Embryonic facial prominence (tissue), 1 donor: ENCODE measurements around the gene LGR6.

Source experiments
- DNase-seq: peaks from one replicate; pipeline ENCODE4 v3.0.0-alpha.2; 2016; ENCODE audit errors: extremely low spot score

LGR6 gene

DNA sequence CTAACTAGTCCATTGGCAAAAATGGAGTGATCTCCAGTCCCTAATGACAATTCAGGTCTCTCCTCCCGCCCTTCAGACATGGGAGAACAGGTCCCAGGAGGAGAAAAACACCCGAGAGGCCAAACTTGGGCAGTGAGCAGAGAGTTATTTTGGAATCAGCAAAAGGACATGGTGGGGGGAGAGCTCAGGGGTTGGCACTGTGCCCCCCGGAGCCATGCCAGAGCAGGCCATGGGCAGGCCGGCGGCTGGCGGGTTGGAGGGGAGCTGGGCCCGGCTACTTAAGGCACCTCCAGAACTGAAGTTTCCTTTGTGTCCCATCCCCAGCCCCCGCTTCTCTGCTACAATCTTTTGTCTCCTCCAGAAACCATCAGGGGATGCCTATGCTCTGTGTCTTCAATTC lies 7.1 kb downstream of the LGR6 start:
- DNase-seq = no peak

DNA sequence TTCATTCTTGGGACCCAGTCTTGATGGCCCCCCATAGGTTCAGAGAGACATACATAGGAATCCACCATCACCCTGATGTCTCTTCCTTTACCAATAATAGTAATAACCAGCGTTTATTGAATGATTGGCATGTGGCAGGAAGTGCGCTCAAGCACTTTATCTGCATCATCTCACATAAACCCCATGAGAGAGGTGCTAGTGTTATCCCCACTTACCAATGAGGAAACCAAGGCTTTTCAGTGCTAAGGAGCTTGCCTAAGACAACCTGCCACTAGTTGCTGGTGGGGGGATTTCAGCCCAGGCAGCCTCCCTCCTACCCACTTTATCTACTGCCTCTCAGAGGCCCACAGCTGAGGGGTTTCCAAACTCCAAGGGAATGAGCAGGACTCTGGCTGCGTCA lies 7.7 kb downstream of the LGR6 start:
- DNase-seq = no peak

DNA sequence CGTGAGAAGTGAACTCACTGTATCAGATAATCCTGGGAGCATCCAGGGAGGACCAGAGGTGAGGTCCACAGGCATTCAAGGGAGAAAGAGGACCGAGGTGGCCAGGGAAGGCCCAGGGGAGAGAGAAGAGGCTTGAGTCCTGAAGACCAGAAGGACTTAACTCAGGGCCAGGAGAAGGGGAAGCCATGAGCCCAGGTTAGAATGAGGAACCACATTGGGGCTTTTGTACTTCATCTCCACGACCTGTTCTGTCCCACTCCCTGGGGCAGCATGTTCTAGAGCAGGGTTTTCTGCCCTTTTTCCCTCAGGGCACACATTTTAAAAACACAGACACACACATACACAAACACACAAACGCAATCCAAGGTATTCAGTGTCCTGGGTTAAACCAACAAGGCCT lies 8.4 kb downstream of the LGR6 start:
- DNase-seq = no peak

DNA sequence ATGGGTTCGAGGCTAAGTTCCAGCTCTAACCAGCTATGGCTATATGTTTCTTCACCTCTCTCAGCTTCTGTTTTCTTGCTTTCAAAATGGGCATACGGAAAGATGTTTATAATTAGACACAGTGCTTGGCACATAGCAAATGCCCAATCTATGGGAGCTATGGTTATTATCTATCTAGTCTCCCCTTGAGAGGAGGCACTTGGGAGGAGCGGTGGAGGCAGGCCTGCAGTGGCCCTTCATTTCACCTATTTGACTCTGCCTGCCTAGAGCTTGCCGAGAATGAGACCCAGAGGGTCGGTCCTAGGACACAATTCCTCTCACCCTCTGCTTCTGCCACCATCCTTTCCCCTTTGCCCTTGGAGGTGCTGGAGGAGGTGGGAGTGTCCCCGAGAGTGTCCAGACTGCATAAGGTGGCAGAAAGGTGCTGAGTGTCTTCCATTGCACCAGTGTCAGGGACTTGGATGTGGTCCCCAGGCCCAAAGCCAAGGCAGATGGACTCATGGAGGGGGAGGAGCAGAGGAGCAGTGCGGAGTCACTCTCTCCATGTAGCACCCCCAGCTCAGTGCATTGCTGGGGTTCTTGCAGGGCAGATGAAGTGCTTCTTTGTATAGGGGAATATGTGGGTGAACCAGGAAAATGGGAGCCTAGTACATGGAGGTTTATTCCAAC lies 9.0 kb downstream of the LGR6 start:
- DNase-seq = no peak

DNA sequence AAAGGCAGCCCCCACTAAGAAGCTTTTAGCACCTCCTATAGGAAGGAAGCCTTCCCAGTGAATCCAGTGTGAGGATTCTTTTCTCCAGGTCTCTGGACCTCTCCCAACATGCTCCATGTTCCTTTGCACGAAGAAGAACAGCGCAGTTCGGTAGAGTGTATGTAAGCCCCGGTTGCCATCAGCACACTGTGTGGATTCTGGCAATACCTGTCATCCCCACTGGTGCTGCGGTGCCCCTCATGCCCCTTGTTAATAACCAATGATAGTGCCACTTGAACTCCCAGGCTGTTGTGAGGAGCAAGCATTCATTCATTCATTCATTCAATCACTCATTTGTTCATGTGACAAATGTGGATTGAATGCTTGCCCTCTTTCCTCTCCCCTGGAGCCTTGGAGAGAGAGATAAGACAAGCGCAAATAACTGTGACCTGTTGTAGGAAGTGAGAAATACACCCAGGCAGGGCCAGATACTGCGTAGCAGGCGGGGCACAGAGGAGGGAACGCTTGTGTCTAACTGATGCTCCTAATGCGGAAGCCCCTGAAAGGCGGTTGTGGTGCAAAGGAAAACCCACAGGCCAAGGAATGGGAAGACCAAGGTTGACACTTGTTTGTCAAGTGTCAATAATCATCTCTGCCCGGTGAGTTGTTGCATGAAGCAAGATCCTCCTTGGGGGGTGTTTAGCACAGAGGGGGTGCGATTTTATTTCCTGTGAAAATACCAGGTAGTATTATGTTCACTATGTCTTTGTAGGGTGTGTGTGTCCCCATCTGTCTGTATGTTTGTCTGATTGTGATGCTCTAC lies 9.8 kb downstream of the LGR6 start:
- no peak for DNase-seq

DNA sequence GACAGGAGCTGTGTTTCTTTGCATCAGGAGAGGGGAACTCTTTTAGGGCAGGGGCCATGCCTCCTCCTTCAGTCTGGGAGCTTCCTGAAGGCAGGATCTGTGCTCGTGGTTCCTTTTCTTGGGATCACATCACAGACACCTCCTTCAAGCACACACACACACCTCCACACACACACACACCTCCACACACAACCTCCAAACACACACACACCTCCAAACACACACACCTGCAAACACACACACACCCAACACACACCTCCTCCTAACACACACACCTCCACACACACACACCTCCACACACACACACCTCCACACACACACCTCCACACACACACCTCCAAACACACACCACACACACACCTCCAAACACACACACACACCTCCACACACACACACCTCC lies 10.5 kb downstream of the LGR6 start:
- no peak for DNase-seq

DNA sequence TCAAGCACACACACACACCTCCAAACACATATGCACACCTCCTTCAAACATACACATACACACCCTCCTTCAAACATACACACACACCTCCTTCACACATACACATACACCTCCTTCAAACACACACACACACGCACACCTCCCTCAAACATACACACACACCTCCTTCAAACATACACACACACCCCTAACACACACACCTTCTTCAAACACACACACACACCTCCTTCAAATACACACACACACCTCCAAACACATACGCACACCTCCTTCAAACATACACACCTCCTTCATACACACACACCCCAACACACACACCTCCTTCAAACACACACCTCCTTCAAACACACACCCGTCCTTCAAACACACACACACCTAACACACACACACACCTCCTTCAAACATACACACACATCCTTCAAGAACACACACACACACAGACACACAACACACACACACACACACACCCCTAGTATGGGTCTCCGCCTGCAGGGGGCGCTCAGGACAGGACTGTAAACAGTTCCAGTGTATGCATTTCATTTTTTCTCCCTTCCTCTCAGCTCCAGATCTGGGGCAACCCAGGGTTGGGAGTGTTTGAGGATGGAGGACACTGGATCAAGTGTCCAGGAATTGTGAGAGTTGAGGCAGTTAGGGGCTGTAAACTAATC lies 12.1 kb downstream of the LGR6 start:
- DNase-seq = no peak

DNA sequence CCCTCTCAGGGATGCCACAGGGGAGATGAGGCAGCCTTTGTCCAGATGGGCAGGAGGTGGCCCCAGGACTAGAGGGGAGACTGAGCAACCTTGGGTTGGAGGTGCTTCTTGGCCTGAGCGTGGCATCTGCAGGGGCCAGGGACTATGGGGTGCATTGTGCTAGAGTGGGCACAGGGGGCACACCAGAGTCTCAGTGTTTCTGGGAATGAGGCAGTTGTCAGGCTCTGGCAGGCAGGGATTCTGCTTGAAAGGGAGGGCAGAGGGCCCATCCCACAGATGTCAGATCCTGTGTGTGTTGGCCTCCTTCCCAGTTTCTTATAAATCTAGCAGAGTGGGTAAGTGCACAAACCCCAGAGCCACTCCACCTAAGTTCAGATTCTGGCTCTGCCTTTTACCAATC lies 13.7 kb downstream of the LGR6 start:
- no peak for DNase-seq

DNA sequence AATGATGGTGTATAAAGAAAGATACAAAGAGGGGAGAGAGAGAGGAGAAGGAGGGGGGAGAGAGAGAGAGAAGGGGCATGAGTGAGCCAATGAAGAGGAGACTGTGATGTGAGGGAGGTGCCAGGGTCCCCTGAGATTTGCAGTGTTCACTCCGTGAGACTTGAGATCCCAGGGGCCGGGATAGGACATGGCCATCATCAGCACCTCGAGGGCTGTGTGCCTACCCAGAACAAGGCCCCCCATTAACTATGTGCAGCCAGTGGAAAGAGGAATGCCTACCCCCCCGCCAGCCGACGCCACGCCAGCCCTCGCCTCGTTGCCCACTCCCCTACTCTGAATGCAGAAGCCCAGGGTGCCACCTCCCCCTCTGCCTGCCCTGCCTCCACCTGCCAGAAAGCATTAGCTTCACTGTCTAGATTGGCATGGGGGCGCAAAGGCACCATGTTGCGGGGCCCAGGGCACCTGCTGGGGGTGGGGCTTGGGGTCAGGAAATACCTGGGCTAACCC lies 14.8 kb downstream of the LGR6 start:
- DNase-seq = no peak

DNA sequence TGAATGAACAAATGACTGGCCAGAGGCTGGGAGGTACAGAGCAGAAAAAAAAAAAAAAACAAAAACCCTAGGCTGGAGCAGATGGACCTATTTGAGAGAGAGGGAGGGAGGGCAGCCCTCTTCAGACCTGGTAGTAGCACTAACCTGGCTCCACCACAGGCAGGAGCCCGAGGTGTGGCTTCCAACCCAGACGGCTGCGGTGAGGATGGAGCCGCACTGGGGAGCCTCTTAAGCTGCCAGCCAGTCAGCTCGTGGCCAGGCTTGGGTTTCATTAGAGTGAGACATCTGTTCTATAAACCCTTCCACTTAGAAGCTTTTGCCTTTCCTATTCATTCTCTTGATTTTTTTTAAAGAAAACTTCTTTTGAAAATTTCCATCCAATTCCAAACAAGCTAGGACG lies 16.8 kb downstream of the LGR6 start:
- no peak for DNase-seq

DNA sequence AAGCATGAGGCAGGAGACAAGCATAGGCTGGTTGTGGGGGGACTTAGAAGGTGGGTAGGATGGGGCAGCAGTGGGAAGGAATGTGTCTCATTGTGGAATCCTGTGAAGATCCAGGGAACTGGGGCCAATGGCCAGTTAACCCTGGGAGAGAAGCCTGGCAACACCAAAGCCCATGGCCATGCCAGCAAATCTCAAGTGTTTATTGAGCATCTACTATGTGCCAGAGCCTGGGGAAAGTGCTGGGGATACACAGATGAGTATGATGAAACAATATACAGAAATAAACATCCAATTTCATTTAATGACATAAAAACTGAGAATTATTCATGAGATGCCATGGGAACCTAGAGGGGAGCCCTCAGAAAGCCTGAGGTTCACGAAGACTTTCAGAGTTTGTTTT lies 17.4 kb downstream of the LGR6 start:
- DNase-seq = no peak

DNA sequence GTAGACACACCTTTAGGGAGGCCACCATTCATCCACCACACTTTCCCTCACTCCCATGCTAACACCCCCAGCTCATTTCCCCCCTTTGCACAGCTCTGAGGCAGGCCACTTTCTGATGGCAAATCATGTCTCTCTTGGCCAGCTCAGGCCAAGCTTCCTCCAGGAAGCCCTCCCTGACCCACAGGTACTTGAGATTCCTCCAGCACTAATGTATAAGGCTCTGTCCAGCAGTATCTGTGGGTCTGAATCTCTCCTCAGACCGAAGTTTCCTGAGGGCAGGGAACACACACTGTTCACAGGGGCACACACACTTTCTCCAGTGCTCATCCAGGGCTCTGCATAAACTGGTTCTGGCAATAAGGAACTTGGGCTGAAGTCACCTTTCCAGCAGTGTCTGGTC lies 19.2 kb downstream of the LGR6 start:
- no peak for DNase-seq

DNA sequence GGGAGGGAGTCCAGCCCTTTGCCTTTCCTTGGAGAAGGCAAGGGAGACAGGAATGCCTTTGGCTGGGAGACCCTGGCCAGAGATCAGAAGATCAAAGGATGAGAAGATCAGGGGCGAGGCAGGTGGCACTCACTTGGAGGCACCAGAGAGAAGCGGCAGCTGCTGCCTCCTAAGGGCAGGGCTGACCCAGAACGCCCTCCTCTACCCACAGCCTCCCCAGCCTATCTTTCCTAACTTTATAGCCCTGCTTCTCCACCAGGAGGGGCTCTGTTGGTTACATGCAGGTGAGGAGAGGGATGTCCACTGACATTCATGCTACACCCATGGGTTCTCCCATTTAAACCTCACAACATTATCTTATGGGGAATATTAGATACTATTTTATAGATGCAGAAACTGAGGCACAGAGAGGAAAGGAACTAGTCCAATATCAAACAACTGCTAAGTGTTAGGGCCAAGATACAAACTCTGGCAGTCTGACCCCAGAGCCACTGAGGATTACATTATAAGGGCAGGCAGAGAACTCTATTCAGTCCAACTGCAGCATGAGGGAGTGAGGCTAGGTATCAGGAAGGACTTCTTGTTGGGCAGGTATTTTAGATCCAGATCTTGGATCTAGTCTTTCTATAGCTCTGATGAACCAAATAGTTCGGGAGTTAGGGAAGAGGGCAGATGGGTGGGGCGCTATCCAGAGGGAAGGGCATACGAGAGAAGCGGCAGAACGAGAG lies 19.9 kb downstream of the LGR6 start:
- no peak for DNase-seq

DNA sequence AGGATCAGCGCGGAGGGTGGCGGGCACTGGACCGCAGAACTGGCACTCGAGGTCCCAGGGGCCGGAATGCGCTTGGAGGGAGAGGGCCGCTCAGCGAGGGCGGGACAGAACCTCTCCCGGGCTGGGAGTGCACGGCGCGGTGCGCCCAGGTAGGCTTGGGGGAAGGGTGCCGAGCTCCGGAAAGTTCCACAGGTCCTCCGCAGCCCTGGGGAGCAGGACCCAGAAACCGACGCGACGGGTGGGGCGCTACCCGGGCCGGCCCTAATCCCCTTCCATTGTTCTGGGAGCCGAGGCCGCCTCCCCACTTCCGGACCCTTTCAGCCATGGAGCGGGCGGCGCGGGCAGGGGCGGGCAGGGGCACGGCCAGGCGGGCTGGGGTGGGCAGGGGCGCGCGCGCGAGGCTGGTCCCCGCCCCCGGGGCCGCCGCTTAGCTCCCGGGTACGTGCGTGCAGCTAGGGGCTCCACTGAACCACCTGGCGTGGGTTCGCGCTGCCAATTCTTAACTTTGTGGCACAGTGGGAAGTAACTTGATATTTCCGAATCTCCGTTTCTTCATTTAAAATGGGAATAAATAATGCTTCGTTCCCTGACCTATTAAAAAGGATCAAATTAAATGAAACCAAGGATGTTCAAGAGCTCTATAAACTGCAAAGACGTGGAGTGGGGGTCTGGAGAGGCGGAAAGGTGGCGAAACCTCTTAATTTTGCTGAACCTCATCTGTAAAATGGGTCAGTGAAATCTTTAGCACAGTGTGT lies 20.7 kb downstream of the LGR6 start:
- no peak for DNase-seq

DNA sequence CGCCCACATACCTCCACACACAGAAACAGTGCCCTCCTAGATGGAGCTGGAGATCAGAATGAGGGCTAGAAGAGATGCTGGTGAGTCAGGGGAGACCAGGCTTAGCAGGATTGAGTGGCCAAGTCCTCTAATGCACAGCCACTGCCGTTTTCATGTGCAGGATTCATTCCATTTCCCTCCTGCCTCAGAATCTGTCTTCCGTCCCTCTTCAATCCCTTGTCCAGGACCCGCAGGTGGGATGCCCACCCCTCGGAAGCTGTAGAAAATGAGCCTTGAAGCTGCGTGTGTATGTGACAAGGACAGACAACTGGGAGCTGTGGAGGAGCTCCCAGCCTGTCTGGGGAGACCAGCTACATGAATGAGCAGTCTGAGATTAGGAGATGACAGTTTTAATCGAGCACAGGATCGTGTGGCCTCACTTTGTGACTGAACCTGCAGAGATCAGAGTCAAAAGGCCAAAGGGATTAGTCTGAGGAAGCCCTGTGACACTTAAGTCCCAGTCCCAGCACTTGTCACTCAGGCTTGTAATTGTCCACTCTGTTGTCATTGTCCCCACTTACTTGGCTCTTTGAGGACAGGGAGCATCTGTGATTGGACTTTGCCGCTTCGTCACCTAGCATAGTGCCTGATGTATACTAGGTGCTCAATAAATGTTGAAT lies 22.0 kb downstream of the LGR6 start:
- DNase-seq = no peak

DNA sequence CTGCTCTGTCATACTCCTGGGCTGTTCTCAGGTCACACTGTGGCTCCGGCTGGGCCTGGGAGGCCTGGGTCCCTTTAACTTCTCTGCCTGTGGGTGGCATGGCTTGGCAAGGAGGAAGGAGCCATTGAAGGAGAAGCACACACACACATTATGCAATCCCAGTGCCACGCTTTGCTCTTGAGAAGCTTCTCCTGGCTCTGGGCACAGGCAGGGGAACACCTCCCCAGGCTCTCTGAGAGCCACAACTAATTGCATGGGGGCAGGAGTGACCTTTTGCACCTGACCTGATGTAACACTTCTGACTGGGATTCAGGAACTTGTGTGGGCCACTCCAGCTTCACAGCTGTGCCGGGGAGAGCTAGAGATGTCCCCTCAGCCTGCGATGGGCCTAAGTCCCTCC lies 23.1 kb downstream of the LGR6 start:
- no peak for DNase-seq

DNA sequence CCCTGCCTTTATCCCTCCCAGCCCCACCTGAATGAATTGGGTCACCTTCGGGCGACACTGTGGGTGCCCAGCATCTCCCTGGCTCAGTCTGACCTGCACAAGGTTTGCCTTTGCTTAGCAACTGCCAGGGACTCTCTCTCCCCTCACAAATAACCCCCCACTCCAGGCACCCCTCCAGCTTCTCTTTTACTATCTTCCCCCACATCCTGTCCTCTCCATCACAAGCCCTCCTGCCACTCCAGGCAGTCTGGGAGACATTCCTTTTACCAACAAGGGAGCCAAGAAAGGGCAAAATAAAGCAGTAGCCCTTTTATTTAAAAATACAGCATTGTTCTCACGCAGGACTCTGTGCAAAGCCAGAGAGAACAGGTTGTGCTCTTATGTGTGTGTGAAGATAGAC lies 23.9 kb downstream of the LGR6 start:
- no peak for DNase-seq

DNA sequence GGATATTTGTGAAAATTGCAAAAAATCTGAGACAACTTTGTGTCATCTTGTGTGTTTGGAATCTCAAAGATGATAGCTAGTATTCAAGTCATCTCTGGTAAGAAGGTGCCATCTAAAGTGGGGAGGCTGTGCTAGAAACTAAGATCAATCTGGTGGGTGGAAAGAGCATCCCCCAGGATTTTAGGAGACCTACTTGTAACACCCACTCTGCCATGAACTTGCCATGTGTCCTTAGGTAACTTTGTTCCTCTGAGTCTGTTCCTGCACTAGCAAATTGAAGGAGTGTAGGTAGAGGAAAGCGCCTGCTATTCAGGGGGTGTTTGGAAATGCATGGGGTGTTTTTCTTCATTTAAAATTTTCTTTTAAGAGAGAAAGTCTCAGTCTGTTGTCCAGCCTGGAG lies 24.4 kb downstream of the LGR6 start:
- DNase-seq = no peak

DNA sequence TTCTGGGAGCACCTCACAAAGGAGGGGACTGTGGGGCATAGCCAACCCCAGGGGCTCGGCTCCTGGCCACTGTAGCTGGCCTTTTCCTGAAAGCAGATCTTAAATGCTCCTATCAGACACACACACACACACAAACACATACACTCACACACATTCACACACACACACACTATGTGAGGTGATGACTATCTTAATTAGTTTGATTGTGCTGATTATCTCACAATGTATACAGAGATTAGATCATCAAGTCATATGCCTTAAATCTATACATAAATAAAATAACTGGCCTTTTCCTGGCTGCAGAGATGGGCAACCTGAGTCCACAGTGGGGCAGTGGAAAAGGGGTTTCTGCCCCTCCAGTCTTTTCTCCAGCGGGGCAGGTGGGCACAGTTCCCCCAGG lies 27.1 kb downstream of the LGR6 start:
- no peak for DNase-seq

DNA sequence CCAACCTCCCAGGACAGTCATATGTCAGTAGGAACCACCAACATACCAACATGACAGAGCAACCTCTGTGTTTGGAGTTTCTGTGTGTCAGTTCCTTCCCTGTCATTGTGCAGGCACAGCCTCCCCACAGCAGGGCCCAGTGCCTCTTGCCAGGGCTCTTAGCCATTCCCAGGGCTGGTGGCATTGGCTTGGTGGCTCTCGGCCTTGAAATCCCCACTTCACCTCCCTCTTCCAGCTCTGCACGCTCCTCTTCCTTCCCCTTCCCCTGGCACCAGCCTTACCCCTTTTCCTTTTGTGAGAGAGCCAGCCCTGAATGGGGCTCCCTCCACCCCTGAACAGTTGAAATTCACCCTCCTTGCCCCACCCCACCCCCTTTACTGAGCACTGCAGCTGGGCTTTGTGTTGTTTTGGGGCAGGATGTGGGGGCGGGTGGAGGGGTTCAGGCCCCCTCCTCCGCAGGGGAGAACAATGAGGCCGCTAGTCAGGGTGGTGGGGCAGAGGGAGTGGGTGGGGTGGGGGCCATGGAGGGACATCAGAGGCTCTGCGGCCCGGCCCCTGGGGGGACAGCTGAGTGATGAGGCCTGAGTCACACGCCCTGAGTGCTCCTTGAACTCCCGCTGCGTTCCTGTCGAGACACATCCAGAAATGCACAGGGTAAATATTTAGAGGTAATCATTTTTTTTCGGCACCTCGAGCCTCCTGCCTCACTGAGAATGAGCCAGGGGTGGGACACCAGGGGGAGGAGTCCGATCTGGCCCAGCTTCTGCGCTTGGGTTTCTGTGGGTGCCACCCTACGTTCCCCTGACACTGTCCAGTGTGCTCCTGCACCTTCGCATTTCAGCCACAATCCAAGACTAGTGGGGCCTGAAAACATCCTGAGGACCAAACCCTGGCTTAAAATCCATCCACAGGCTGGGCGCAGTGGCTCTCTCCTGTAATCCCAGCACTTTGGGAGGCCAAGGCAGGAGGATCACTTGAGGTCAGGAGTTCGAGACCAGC lies 28.6 kb downstream of the LGR6 start:
- DNase-seq = no peak
